Nephron (organoid): ENCODE measurements around the gene MIER2.

Experiments
- H3K27ac Mint-ChIP-seq, 3 experiments: 2 replicates each; pipeline ENCODE4 v1.8.0; 2020; ENCODE audit warnings: mixed read lengths in 3 of 3, mild to moderate bottlenecking in 2 of 3, moderate library complexity in 1 of 3
- H3K27me3 Mint-ChIP-seq: 2 replicates; pipeline ENCODE4 v1.8.0; 2021; ENCODE audit warnings: low read depth, mild to moderate bottlenecking, moderate library complexity, mixed read lengths
- H3K36me3 Mint-ChIP-seq: 2 replicates; pipeline ENCODE4 v1.8.0; 2020; ENCODE audit warnings: low read depth, mixed read lengths
- H3K4me1 Mint-ChIP-seq: 2 replicates; pipeline ENCODE4 v1.8.0; 2020; ENCODE audit warnings: mixed read lengths
- H3K4me3 Mint-ChIP-seq, 3 experiments: 2 replicates each; pipeline ENCODE4 v1.8.0; 2020; ENCODE audit warnings: mild to moderate bottlenecking in 3 of 3, mixed read lengths in 3 of 3, moderate library complexity in 2 of 3
- H3K9me3 Mint-ChIP-seq: 2 replicates; pipeline ENCODE4 v1.8.0; 2020; ENCODE audit warnings: mixed read lengths
- CTCF ChIP-seq, 3 experiments: fragments of 200-600 bp; sonication (generic); IDR thresholded peaks; one replicate each; pipeline ENCODE4 v1.5.0; 2021; ENCODE audit warnings: antibody characterized with exemption in 3 of 3; ENCODE audit not compliant: unreplicated experiment in 3 of 3

Gene MIER2

GRCh38 chr19:310781-311496, 33.7 kb downstream of the MIER2 start:
- no peak overlapping the region for H3K27ac Mint-ChIP-seq
- H3K36me3 Mint-ChIP-seq, result peaks cover 42% of the 10 kb centered on the region
- peaks cover 7% of the 10 kb centered on the region for H3K9me3 Mint-ChIP-seq
- TF ChIP-seq CTCF (IDR thresholded peaks at IDR 0.05; ENCODE audit: unreplicated experiment in 3 of 3), result no peak
- H3K4me3 Mint-ChIP-seq, result no peak overlapping the region
- no peaks in the 10 kb centered on the region for H3K27me3 Mint-ChIP-seq
- no peaks in the 10 kb centered on the region for H3K4me1 Mint-ChIP-seq

- Mint-ChIP-seq H3K9me3 (peaks cover under 1% of the 10 kb centered on the region), H3K4me1 (no peaks in the 10 kb centered on the region), H3K27ac (no peak overlapping the region), H3K36me3 (peaks cover 40% of the 10 kb centered on the region), H3K27me3 (no peaks in the 10 kb centered on the region), H3K4me3 (no peak overlapping the region)
- no peak for TF ChIP-seq CTCF (IDR thresholded peaks at IDR 0.05; ENCODE audit: unreplicated experiment in 3 of 3)
Observed at GRCh38 chr19:310141-310651, 34.4 kb downstream of the MIER2 start.

GRCh38 chr19:309206-309565, 35.4 kb downstream of the MIER2 start:
- Mint-ChIP-seq H3K9me3 (no peaks in the 10 kb centered on the region), H3K4me3 (no peak overlapping the region), H3K36me3 (peaks cover 36% of the 10 kb centered on the region), H3K4me1 (no peaks in the 10 kb centered on the region), H3K27me3 (no peaks in the 10 kb centered on the region), H3K27ac (no peak overlapping the region)
- TF ChIP-seq CTCF (IDR thresholded peaks at IDR 0.05; ENCODE audit: unreplicated experiment in 3 of 3), result no peak

- Mint-ChIP-seq H3K27ac (no peak overlapping the region), H3K4me1 (no peaks in the 10 kb centered on the region), H3K36me3 (peaks cover 30% of the 10 kb centered on the region), H3K27me3 (no peaks in the 10 kb centered on the region), H3K4me3 (no peak overlapping the region), H3K9me3 (no peaks in the 10 kb centered on the region)
- TF ChIP-seq CTCF (IDR thresholded peaks at IDR 0.05; ENCODE audit: unreplicated experiment in 3 of 3), result no peak
Observed at GRCh38 chr19:308471-309205, 36.0 kb downstream of the MIER2 start.

GRCh38 chr19:307793-308420, 36.7 kb downstream of the MIER2 start:
- Mint-ChIP-seq H3K27ac (no peak overlapping the region), H3K4me3 (no peak overlapping the region), H3K4me1 (no peaks in the 10 kb centered on the region), H3K9me3 (no peaks in the 10 kb centered on the region), H3K36me3 (peaks cover 27% of the 10 kb centered on the region), H3K27me3 (no peaks in the 10 kb centered on the region)
- TF ChIP-seq CTCF (IDR thresholded peaks at IDR 0.05; ENCODE audit: unreplicated experiment in 3 of 3), result no peak
